Activated gamma-delta T cell (primary cell): Measurements from ENCODE around the gene FBXW2.

Experiments used
- DNase-seq: peaks from one replicate; lab custom pipeline; 2025; lab: John Stamatoyannopoulos, UW

FBXW2 gene

GRCh38 chr9:120714088-120714845, 78.9 kb downstream of the FBXW2 start, which contains the start of gene MEGF9:
MEGF9 (minus strand) TSS chr9:120714470; CDS start chr9:120714358, 112 bp downstream.
- DNase-seq = peak; percentile 93

DNA sequence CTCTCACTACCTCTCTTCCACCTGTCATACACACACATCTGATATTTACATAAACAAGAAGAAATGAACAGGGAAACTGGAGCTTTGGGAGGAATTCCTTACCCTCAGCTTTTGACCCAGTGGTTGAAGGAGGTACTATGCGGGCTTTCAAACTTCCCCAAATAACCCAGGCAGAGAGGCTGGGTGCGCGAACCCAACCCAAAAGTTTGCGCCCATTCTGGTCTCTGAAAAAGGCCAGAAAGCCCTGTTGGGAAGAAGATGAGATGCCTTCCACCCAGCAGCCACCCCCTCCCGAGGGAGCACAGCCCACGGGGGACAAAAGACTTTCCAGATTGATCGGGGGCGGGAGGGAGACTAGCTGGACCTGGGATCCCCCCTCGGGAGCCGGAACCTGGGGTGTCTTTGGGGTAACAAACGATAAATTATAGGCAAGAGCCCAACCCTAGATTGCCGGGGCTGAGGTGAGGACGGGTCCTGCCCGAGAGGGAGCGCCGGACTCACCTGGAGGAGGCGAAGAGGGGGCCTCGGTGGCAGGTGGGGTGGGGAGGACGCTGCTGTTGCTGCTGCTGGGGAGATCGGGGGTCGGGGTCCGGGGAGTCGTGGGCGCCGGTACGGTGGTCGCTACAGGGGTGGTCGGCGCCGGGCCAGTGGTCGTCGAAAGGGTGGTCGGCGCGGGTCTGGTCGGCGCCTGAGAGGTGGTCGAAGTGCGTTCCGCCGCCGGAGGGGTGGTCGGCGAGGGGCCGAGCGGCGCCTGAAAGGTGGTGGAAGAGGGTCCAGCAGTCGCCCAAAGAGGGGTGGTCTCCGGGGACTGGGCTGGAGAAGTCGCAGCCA, 79.7 kb downstream of the FBXW2 start:
- DNase-seq = peak; percentile 31

GRCh38 chr9:120712539-120713031, 80.6 kb downstream of the FBXW2 start:
- DNase-seq = no peak

DNA sequence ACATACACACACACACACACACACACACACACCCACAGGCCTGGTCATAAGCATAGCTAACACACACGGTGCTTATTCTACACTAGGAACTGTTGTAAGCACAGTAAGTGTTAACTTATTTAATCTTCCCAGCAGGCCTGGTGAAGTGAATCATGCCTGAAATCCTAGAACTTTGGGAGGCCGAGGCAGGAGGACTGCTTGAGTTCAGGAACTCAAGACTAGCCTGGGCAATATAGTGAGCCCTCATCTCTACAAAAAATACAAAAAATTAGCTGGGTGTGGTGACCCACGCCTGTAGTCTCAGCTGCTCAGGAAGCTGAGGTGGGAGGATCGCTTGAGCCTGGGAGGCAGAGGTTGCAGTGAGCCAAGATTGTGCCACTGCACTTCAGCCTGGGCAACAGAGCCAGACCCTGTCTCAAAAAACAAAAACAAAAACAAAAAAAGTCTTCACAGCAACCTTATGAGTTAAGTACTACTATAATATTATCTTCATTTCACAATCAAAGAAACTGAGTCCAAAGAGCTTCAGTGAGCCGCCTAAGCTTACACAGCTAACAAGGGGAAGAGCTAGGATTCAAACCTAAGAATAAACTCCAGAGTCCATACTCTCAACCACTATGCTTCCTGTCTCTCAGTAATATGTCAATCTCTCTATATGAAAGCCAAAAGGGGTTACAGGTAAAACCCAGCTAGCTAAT, 81.2 kb downstream of the FBXW2 start:
- no peak for DNase-seq

GRCh38 chr9:120711354-120711753, 81.9 kb downstream of the FBXW2 start:
- no peak for DNase-seq

GRCh38 chr9:120710110-120710981, 82.9 kb downstream of the FBXW2 start:
- DNase-seq = no peak

DNA sequence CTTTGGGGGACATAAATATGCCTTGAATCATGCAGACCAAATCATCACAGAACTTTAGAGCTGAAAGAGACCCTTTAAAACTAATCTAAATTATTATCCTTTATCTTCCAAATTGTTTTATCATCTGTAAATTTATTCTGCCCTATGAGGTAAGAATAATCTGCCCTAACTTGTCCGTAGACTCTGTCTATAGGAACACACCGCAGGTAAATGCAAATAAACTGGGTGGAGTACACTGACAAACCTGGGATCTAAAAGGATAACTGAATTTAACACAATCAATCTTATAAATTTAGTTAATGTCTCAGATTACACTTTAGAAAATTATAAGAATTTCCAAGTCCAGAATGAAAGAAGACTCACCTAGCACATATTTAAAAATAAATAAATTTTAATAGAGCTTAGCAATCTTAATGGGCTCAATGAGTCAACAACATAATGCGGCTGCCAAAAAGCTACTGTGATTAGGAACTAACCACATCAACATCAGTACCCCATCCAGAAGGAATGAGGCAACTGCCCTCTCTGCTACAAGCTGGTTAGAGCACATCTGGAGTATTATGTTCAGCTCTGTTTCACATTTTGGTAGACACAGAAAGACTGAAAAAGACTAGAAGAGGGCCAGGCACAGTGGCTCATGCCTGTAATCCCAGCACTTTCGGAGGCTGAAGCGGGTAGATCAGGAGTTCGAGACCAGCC, 84.5 kb downstream of the FBXW2 start:
- no peak for DNase-seq

GRCh38 chr9:120707170-120707569, 86.0 kb downstream of the FBXW2 start:
- DNase-seq = no peak
